HG03439 (cell line): ENCODE results near the gene IGLL1.

Experiments used
- ATAC-seq: cut with Tn5 transposase; IDR thresholded peaks from one replicate; pipeline ENCODE4 v1.9.1; 2021; ENCODE audit warnings: mild to moderate bottlenecking, moderate library complexity; ENCODE audit not compliant: unreplicated experiment

IGLL1 gene

GRCh38 chr22:23530766-23531282 is 49.3 kb downstream of the IGLL1 start:
- ATAC-seq, result no peak

- ATAC-seq, result no peak
These were observed 50.0 kb downstream of the IGLL1 start for GRCh38 chr22:23530106-23530505.

DNA sequence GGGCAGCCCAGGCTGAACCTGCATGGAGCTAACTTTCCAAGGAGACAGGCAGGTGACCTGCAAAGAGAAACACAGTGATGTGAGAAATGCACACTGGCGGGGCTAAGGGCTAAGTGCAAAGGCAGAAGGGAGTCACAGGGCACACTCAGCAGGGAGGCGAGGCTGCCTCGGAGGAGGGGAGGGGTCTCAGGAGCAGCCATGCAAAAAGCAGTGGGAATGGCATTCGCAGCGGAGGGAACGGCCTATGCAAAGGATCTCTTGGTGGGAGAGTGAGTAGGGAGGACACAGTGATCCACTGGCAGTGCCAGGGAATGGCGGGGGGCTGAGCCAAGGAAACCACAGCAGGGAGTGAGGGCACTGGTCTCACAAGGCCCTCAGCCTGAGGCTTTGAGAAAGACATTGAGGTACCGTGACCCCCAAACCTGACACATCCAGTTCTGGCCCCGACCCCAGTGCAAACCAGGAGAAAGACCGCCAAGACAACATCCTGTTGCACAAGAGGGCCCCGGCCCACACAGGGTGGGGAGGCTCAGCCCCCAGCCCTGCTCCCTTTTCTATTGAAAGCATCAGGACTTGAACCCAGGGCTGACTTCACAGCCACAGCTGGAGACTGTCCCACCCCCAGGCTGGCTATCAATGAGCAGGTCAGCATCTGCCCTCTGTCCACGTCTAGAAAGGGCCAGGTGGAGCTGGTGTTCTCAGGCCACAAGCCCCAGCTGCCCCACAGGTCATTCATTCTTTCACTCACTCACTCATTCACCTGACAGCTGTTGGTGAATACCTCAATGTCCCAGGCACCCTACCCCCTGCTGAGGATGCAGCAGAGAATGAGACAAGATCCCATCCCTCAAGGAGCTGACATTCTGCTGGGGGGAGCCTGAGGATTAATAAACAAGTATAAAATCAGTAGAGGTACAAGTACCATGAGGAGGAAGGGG is 50.7 kb downstream of the IGLL1 start:
- ATAC-seq, result no peak

DNA sequence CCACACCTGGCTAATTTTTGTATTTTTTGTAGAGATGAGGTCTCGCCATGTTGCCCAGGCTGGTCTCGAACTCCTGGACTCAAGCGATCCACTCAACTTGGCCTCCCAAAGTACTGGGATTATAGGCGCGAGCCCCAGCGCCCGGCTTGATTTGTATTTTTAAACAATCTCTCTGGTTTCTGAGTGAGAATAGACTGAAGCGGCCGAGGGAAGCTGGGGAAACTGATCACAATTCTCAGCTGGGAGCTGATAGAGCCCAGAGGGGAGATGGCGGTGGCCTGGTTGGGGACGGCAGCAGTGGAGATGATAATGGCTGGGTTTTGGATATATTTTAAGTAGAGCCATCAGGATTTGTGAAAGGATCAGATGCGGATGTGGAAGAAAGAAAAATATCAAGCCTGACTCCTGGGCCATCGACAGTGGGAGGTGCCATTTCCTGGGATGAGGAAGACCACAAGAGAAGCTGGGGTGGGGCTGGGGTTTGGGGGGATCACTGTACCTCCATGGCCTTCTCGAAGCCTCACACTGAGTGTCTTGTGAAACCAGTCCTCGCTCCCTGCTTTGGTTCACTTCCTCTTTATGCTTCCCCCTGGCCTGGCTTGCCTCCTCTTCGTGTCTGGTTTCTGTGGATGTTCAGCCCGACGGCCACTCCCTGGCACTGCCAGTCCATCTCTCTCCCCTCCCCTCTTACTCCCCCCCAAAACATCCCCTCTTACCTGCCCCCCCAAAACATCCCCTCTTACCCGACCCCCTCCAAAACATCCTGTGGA is 51.9 kb downstream of the IGLL1 start:
- no peak for ATAC-seq

- no peak for ATAC-seq
These were observed 53.3 kb downstream of the IGLL1 start for GRCh38 chr22:23526596-23527316.

DNA sequence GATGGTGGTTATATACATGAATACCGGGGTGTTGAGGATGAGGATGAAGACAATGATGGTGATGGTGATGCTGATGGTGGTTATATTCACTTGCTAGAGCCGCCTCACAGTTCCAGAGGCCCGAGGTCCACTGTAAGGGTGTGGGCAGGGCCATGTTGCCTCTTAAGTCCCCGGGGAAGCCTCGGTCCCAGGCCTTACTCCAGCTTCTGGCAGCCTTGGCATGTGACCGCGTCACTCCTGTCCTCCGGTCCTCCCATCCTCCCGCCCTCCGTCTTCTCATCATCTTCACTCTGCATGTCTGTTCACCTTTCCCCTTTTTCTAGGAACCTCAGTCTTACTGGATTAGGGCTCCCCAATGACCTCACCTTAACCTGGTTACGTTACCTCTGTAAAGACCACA is 54.6 kb downstream of the IGLL1 start:
- ATAC-seq, result no peak

- no peak for ATAC-seq
These were observed 55.9 kb downstream of the IGLL1 start for GRCh38 chr22:23524226-23524625.

DNA sequence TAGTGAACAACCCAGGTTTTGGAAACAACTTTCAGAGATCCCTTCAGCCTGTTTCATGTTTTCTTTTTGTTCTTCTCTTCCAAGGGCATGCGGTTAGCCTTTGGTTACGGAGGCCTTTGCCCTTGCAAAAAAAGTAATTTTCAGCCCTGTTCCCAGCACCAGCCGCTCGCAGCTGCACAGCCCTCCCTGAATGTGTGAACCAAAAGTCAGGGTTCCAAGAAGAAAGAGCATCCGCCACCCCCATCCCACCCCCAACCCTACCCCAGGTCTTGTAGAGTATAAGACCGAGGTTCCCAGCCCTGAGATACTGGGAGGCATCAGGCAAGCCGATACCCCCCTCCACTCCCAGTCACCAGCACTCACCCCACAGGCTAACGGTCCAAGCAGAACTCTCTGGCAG is 56.4 kb downstream of the IGLL1 start:
- ATAC-seq, result no peak
